ENCODE data around the gene VAC14.
A peak's percentile ranks its signal among the peaks of the same experiment; 100 is the strongest.

VAC14 gene

DNA sequence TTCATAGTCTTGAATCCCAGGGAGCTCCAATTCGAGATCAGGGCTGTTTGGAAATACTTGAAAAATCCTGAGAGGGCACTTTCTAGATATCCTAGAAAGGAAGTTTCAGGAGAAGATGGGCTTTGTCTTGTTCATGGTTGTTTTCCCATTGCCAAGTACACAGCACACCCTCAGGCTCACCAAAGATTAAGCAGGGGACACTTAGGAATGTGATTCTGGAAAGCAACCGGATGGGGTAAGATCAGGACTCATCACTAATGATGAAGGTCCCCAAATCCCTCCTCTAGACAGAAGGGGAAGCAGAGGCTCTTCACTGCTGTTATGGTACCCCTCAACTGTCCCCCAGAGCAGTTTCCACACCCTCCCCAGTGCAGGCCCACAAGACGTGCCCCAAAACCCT is 40.7 kb downstream of the VAC14 start:
- no peaks in the 10 kb centered on the region for H3K9me3 ChIP-seq (ENCODE audit: insufficient read depth, low read length)
- peaks cover 20% of the 10 kb centered on the region for H3K4me1 ChIP-seq (ENCODE audit: insufficient read depth, insufficient read length)
- no peak overlapping the region for H3K4me3 ChIP-seq (ENCODE audit: insufficient read length, low read depth)
- no peak for TF ChIP-seq YY1 (IDR thresholded peaks at IDR 0.05; ENCODE audit: insufficient read depth, insufficient read length)
- TF ChIP-seq SUZ12 (IDR thresholded peaks at IDR 0.05; ENCODE audit: extremely low read depth, insufficient read depth, insufficient read length) = no peak
- no peak for TF ChIP-seq ZNF274 (IDR thresholded peaks at IDR 0.05; ENCODE audit: low read depth, low read length)
- no peaks in the 10 kb centered on the region for H3K27me3 ChIP-seq (ENCODE audit: insufficient read depth, insufficient read length)
- H3K9ac ChIP-seq (ENCODE audit: insufficient read length, low read depth) = peak overlapping the region; percentile 37
- no peak for DNase-seq (ENCODE audit: low read depth, low spot score)
- peaks cover 63% of the 10 kb centered on the region for H3K36me3 ChIP-seq (ENCODE audit: insufficient read depth, insufficient read length, low read length)

DNA sequence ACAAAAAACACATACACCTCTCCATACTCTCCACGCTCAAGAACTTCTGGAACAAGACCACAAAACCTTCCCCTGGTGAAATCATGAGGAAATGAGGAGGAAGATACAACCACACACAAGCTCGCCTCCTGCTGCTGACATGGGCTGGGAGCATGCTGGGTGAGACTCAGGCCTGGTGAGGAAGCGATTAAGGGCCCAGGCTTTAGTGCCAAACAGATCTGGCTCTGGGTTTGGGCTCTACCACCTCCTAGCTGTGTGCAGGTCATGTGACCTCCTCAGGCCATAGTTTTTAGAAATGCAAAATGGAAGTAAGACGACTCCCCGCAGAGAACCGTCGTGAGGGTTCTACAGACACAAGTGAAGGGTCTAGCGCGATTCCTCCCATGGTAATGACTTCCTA is 41.3 kb downstream of the VAC14 start:
- DNase-seq (ENCODE audit: low read depth, low spot score) = no peak
- Histone ChIP-seq H3K9me3 (ENCODE audit: insufficient read depth, low read length) (no peaks in the 10 kb centered on the region), H3K4me1 (ENCODE audit: insufficient read depth, insufficient read length) (peaks cover 14% of the 10 kb centered on the region), H3K9ac (ENCODE audit: insufficient read length, low read depth) (no peak overlapping the region), H3K36me3 (ENCODE audit: insufficient read depth, insufficient read length, low read length) (peaks cover 59% of the 10 kb centered on the region), H3K4me3 (ENCODE audit: insufficient read length, low read depth) (no peak overlapping the region), H3K27me3 (ENCODE audit: insufficient read depth, insufficient read length) (no peaks in the 10 kb centered on the region)
- TF ChIP-seq YY1 (IDR thresholded peaks at IDR 0.05; ENCODE audit: insufficient read depth, insufficient read length) (no peak), ZNF274 (IDR thresholded peaks at IDR 0.05; ENCODE audit: low read depth, low read length) (no peak), SUZ12 (IDR thresholded peaks at IDR 0.05; ENCODE audit: extremely low read depth, insufficient read depth, insufficient read length) (no peak)

DNA sequence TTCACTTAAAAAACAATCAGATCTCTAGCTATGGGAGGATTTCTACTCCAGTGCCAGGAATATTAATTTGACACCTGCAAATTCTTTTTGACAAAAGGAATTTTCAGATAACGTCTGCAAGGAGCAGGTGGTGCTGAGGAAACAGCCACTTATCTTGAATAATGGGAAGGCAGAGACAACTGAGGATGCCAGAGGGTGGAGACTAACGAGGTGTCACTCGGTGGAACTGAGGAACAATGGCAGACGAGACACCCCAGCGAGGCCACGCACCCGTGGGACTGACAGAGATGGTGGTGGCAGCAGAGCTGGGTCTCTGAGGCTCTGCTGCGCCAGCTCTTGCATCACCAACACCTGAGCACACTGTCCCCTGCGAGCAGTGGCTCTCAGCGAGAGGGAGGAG is 42.2 kb downstream of the VAC14 start:
- peaks cover 13% of the 10 kb centered on the region for H3K4me1 ChIP-seq (ENCODE audit: insufficient read depth, insufficient read length)
- H3K9ac ChIP-seq (ENCODE audit: insufficient read length, low read depth) = no peak overlapping the region
- H3K36me3 ChIP-seq (ENCODE audit: insufficient read depth, insufficient read length, low read length) = peaks cover 62% of the 10 kb centered on the region
- H3K4me3 ChIP-seq (ENCODE audit: insufficient read length, low read depth) = no peak overlapping the region
- TF ChIP-seq SUZ12 (IDR thresholded peaks at IDR 0.05; ENCODE audit: extremely low read depth, insufficient read depth, insufficient read length) (no peak), YY1 (IDR thresholded peaks at IDR 0.05; ENCODE audit: insufficient read depth, insufficient read length) (no peak), ZNF274 (IDR thresholded peaks at IDR 0.05; ENCODE audit: low read depth, low read length) (no peak)
- H3K27me3 ChIP-seq (ENCODE audit: insufficient read depth, insufficient read length) = no peaks in the 10 kb centered on the region
- no peak for DNase-seq (ENCODE audit: low read depth, low spot score)
- H3K9me3 ChIP-seq (ENCODE audit: insufficient read depth, low read length) = no peaks in the 10 kb centered on the region

DNA sequence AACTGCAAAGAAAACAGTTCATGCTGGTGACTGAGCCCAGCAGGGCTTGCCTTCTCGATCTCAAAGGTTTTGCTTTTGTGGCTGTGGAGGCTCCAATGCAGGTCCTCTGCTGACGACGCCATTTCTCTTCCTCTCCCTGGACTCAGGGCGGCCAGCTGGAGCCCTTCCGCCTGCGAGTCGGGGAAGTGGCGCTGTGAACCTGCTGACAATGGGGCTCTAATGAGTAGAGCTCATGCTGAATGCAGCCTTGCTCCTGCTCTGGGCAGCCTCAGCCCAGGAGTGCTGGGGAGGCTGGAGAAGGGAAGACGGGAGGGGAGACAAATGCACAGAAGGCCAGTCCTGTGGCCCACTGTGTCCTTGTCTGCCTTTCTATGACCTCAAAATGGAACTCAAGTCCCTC is 43.8 kb downstream of the VAC14 start:
- no peak for DNase-seq (ENCODE audit: low read depth, low spot score)

DNA sequence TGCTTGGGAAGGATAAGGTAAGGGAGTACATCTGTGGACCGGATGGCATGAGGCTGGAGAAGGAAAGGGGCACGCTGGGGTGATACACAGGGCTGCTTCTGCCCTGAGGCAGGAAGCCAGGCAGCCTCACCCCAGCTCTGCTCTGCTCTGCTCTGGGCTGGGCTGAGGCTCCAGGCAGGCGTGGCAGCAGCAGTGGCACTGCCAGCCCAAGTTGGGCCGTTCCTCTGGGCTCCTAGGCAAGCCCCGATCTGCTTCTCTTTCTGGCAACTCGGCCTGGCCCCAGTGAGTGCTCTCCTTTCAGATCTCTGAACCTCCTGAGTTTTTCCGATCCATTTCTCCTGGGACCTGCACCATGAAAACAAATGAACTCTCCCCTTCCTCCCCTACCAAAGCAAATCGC is 44.9 kb downstream of the VAC14 start:
- H3K27me3 ChIP-seq (ENCODE audit: insufficient read depth, insufficient read length) = no peaks in the 10 kb centered on the region
- no peak for DNase-seq (ENCODE audit: low read depth, low spot score)
- peaks cover 55% of the 10 kb centered on the region for H3K36me3 ChIP-seq (ENCODE audit: insufficient read depth, insufficient read length, low read length)

More for the DNA sequence above, 43.8 kb downstream of the VAC14 start:
- peaks cover 61% of the 10 kb centered on the region for H3K36me3 ChIP-seq (ENCODE audit: insufficient read depth, insufficient read length, low read length)
- no peaks in the 10 kb centered on the region for H3K27me3 ChIP-seq (ENCODE audit: insufficient read depth, insufficient read length)
- H3K9ac ChIP-seq (ENCODE audit: insufficient read length, low read depth) = no peak overlapping the region
- no peaks in the 10 kb centered on the region for H3K9me3 ChIP-seq (ENCODE audit: insufficient read depth, low read length)
- TF ChIP-seq YY1 (IDR thresholded peaks at IDR 0.05; ENCODE audit: insufficient read depth, insufficient read length) (no peak), ZNF274 (IDR thresholded peaks at IDR 0.05; ENCODE audit: low read depth, low read length) (no peak), SUZ12 (IDR thresholded peaks at IDR 0.05; ENCODE audit: extremely low read depth, insufficient read depth, insufficient read length) (no peak)
- no peak overlapping the region for H3K4me3 ChIP-seq (ENCODE audit: insufficient read length, low read depth)
- H3K4me1 ChIP-seq (ENCODE audit: insufficient read depth, insufficient read length) = peaks cover 13% of the 10 kb centered on the region

DNA sequence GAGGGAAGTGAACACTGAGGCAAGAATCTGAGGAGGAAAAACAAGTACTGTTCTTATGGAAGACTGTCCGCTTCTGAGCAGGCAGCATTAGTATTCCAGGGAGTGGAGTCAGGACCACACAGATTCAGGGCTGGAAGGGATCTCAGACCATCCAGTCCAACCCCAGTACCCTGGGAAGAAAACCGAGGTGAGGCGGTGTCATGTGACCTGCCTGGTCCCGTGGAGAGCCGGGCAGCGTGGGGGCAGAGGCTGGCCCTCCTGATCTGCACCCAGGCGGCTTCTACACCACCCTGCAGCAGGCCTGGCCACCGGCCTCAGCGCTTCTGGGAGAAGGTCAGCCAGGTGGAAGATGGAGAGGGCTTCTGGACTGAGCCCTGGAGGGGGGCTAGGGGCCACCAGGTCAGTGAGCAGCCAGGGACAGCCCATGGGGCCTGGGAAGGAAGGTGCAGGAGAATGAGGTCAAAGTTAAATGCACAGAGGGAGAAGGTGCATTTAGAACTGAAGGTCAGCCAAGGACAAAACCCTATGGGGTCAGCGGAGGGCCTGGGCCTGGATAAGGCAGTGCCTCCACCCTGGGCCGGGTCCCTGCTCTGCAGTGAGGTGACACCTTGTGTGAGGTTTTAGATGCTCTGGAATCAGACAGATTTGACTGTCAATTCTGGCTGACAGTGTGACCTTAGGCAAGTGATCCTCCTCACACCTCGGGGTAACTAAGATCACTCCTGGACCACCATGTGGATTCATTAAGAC is 45.9 kb downstream of the VAC14 start:
- peaks cover 55% of the 10 kb centered on the region for H3K36me3 ChIP-seq (ENCODE audit: insufficient read depth, insufficient read length, low read length)
- no peaks in the 10 kb centered on the region for H3K9me3 ChIP-seq (ENCODE audit: insufficient read depth, low read length)
- H3K9ac ChIP-seq (ENCODE audit: insufficient read length, low read depth) = no peak overlapping the region
- TF ChIP-seq ZNF274 (IDR thresholded peaks at IDR 0.05; ENCODE audit: low read depth, low read length) = no peak
- no peak for TF ChIP-seq SUZ12 (IDR thresholded peaks at IDR 0.05; ENCODE audit: extremely low read depth, insufficient read depth, insufficient read length)
- no peak for TF ChIP-seq YY1 (IDR thresholded peaks at IDR 0.05; ENCODE audit: insufficient read depth, insufficient read length)
- H3K27me3 ChIP-seq (ENCODE audit: insufficient read depth, insufficient read length) = no peaks in the 10 kb centered on the region
- H3K4me1 ChIP-seq (ENCODE audit: insufficient read depth, insufficient read length) = peaks cover 13% of the 10 kb centered on the region
- DNase-seq (ENCODE audit: low read depth, low spot score) = no peak
- no peak overlapping the region for H3K4me3 ChIP-seq (ENCODE audit: insufficient read length, low read depth)

More for the DNA sequence above, 44.9 kb downstream of the VAC14 start:
- H3K9me3 ChIP-seq (ENCODE audit: insufficient read depth, low read length) = no peaks in the 10 kb centered on the region
- TF ChIP-seq ZNF274 (IDR thresholded peaks at IDR 0.05; ENCODE audit: low read depth, low read length) = no peak
- H3K9ac ChIP-seq (ENCODE audit: insufficient read length, low read depth) = no peak overlapping the region
- peaks cover 12% of the 10 kb centered on the region for H3K4me1 ChIP-seq (ENCODE audit: insufficient read depth, insufficient read length)
- H3K4me3 ChIP-seq (ENCODE audit: insufficient read length, low read depth) = no peak overlapping the region

DNA sequence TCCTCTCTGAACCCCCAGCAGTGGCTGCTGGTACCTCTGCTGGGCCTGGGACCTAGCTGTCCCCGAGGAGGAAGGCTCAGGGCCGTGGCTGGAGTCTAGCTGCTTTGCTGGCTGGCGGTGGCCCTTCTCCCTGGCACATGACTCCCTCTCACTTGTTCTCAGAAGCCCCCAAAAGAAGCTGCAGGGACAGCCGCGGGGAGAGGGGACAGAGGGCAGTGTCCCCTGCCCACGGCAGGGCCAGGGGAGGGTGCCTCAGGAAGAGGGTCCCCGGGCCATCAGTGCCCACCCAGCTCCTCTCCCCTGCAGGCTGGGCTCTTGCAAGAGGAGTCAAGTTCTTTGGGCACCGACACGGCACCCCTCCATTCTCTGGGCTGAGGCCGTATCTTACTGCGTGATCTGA is 46.6 kb downstream of the VAC14 start:
- no peak overlapping the region for H3K9ac ChIP-seq (ENCODE audit: insufficient read length, low read depth)
- no peaks in the 10 kb centered on the region for H3K9me3 ChIP-seq (ENCODE audit: insufficient read depth, low read length)
- TF ChIP-seq ZNF274 (IDR thresholded peaks at IDR 0.05; ENCODE audit: low read depth, low read length) = no peak
- TF ChIP-seq SUZ12 (IDR thresholded peaks at IDR 0.05; ENCODE audit: extremely low read depth, insufficient read depth, insufficient read length) = no peak
- TF ChIP-seq YY1 (IDR thresholded peaks at IDR 0.05; ENCODE audit: insufficient read depth, insufficient read length) = no peak
- no peak overlapping the region for H3K4me3 ChIP-seq (ENCODE audit: insufficient read length, low read depth)
- DNase-seq (ENCODE audit: low read depth, low spot score) = no peak
- H3K36me3 ChIP-seq (ENCODE audit: insufficient read depth, insufficient read length, low read length) = peaks cover 54% of the 10 kb centered on the region
- no peaks in the 10 kb centered on the region for H3K27me3 ChIP-seq (ENCODE audit: insufficient read depth, insufficient read length)
- peaks cover 19% of the 10 kb centered on the region for H3K4me1 ChIP-seq (ENCODE audit: insufficient read depth, insufficient read length)
